Right forelimb (tissue), 1 donor: ENCODE results near the gene CDRT4.

ENCODE experiments used
- DNase-seq: peaks from one replicate; pipeline ENCODE4 v3.0.0-alpha.2; 2018

The CDRT4 gene

DNA sequence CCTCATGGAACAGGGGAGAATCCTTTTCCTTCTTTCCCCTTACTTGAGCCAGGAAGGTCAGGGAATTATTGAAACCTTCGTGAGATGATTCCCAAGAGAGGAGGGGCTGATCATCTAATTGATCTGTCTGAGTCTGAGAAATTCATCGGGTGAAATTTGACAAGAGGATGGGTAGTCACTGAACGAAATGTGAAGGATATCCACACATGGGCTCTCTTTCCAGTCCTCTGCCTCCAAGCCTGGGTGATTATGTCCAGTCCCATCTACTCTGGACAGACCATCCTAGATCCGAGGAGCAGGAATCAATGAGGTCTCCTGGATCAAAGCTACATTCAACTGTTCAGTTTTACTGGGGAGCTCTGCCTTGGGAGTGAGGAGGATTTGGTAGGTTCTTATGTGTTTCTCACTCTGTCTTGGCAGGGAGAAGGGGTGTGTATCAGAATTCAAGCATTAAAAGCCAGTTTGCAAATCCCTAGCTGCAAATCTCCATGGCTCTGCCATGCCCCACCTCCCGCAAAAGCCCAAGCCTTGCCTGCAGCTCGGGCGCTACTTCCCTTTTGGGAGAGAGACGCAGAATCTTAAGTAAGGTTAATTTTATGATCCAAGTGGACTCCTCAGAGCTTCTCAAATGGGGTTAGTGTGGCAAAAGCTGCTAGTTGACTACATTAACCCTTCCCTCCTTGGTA lies 78.9 kb downstream of the CDRT4 start:
- no peak for DNase-seq

DNA sequence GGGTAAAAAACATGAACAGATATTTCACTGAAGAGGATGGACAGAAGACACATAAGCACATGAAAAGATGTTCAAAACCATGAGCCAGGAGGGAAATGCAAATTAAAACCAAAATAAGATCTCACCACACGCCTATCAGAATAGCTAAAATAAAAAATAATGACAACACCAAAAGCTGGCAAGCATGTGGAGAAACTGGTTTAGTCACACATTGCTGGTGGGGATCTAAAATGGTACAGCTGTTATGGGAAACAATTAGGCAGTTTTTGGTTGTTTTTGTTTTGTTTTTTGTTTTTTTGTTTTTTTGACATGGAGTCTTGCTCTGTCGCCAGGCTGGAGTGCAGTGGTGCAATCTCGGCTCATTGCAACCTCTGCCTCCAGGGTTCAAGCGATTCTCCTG lies 81.3 kb downstream of the CDRT4 start:
- no peak for DNase-seq
